Endometrium (tissue), 2 donors: ENCODE results near the gene FSIP1.

Source experiments
- FAIRE-seq: peaks from 2 replicates; lab custom pipeline; 2012; peaks lifted over from hg19 to GRCh38; lab: Jason Lieb, UNC
- donor health status: control.
- donor health status: control.

FSIP1 gene

GRCh38 chr15:39582286-39582976 lies 200.2 kb downstream of the FSIP1 start:
- no peak for FAIRE-seq

GRCh38 chr15:39581793-39582285 lies 200.8 kb downstream of the FSIP1 start:
- no peak for FAIRE-seq

DNA sequence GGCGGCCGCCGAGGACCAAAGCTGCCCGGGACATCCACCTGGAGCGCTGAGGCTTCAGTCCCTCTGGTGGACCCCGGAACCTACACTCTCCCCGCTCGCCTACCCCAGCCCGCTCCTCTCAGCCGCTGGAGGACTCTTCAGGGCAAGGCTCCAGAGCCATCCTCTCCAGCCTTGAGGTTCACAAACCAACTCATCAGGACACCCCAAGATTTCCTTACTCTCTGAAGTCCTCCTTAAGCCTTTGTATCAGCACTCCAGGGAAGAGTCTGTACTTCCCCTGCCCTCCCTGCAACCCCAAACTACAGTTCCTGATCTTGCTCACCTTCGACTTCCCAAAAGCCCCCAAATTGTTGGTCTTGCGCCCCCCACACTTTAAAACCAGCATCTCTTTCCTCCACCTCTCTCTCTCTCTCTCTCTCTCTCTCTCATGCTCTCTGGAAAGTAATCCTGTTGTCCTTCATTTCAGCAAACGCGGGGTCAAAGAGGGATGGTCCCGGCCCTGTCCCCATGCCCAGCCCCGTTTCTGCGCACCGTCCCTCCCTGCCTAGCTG lies 201.3 kb downstream of the FSIP1 start:
- no peak for FAIRE-seq

DNA sequence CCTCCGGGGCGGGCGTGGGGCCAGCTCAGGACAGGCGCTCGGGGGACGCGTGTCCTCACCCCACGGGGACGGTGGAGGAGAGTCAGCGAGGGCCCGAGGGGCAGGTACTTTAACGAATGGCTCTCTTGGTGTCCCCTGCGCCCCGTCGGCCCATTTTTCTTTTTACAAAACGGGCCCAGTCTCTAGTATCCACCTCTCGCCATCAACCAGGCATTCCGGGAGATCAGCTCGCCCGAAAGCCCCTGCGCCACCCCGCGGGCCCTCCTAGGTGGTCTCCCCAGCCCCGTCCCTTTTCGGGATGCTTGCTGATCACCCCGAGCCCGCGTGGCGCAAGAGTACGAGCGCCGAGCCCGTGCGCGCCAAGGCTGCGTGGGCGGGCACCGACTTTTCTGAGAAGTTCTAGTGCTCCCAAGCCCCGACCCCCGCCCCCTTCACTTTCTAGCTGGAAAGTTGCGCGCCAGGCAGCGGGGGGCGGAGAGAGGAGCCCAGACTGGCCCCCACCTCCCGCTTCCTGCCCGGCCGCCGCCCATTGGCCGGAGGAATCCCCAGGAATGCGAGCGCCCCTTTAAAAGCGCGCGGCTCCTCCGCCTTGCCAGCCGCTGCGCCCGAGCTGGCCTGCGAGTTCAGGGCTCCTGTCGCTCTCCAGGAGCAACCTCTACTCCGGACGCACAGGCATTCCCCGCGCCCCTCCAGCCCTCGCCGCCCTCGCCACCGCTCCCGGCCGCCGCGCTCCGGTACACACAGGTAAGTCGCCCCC lies 202.0 kb downstream of the FSIP1 start, which contains the start of gene THBS1:
TSS of gene THBS1 (plus strand) at position 595 of the 757 bp plus-strand sequence. CDS start 779 bp downstream, outside the sequence.
- no peak for FAIRE-seq

GRCh38 chr15:39580117-39580484 lies 202.5 kb downstream of the FSIP1 start:
- FAIRE-seq = peak; percentile 74

DNA sequence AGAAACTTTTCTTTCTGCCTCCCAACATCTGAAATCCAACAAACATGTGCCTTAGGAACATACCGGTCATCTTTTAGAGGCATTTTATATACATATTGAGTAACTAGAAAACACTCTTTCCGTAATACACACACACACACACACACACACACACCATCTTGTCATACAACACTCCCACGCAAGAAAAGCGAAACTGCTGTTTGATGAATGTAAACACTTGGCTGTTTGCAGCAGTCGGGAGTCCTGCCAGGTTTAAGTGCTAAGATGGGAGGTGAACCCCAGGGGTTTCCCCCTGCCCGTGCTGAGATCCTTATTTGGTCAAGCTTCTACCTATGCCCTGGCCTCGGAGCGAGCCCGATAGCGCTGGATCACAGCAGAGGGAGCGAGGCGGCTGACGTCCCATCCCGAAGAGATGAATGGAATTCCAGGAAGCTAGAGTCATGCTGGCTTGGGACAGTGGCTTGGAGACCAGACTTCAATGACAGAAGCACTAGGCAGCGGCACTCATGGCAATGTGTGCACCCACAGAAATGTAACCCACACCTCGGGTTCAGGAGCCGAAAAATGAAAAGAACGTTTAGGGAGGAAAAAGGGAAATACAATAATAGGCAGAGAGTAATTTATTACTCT lies 203.0 kb downstream of the FSIP1 start:
- FAIRE-seq = no peak

GRCh38 chr15:39578851-39579486 lies 203.7 kb downstream of the FSIP1 start:
- FAIRE-seq = no peak

DNA sequence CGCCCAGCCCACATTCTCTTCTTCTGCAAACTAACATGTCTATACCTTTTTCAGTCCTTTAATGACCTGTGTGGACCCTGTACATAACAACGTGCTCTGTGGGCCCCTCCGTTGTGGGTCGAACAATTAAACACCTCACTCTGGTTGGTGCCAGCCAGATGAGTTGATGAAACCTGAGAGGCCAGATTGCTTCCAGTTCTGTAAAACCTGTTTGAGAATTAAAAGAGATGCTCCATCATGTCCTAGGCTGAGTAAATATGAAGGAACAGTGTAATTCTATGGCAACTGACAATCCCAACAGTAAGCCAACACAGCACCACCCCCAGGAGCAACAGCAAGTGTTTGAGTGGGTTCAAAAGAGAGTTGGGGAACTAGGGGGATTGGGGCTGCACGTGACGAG lies 207.5 kb downstream of the FSIP1 start:
- FAIRE-seq = no peak

DNA sequence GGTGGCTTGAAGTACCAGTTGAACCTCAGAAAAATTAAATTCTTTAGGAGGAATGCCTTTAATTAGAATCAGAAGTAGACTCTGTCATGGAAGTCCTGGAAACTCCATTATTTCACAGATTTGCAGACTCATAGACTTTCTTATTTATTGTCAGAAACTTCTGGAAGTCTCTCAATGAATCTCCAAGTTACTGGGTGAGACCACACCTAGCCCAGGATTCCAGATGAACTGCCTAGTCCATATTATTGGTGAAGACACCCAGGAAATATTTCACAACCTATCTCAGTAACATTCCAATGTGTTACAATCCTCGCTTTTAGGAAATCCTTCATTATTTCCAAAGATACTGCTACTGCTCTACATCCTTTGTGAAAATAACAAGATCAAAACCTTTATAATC lies 208.2 kb downstream of the FSIP1 start:
- no peak for FAIRE-seq

GRCh38 chr15:39573844-39574243 lies 208.8 kb downstream of the FSIP1 start:
- no peak for FAIRE-seq

- FAIRE-seq = no peak
Measured at GRCh38 chr15:39573287-39573686, 209.4 kb downstream of the FSIP1 start.

DNA sequence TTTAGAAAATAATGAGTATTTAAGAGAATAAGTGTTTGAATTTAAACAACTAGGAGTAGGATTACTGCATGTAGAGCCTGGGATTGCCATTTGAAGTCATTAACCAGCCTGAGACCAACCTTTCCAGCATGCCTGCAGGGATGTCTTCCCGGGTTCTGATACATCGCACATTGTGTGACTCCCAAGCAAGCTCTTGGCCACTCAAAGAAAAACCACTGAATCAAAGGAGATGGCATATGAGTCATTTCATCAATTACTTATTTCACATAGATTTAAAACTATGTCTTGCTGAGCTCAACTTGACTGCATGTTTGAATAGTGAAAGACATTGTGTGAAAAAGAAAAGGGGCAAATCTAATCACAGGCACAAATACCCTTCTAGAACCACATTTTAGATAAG lies 216.8 kb downstream of the FSIP1 start:
- FAIRE-seq = no peak

DNA sequence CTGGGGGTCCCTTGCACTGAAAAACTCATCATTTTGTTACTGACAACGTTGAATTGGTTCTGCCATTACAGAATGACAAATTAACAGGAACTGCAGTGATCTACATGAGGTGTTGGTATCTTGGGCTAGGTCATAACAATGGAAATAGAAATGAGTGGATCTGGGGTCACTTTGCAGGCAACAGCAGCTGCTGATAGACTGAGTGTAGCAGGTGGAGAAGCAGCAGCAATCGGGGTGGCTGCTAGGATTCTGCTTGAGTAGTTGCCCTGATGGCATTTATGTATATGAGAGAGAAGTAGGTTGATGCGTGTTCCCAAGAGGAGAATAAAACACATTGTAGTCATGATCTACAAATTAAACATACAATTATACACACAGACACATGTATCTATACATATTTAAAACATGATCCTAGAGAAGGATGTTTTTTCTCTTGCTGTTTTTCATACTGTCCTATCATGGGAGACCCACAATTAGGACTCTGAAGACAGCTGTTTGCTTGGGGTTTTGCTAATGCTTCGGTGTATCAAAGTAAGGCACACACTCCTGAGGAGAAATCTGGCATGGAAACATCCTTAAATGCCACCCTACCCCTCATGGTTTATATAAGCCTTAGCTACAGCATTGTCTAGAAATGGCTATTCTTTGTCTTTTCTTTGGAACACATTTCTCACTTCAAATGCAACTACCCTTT lies 217.5 kb downstream of the FSIP1 start:
- no peak for FAIRE-seq

- FAIRE-seq = no peak
Measured at GRCh38 chr15:39558421-39558820, 224.2 kb downstream of the FSIP1 start.

DNA sequence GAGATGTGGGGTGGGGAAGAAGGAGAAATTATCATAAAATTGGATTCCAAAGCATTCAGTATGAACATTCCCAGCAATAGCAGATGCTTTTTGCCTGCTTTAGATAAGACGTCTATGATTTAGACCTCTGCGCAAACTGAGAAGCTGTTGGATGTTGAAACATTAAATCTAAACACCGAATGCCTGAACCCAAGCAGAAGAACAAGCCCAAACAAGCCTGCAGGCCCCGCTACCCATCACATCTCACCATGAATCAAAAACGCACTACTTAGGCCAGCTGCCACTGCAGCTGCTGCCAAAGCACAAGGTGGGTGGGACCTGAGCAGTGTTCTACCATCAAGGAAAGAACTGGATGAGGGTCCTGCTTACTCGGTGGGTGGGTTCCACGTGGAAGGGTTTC lies 226.2 kb downstream of the FSIP1 start:
- no peak for FAIRE-seq

GRCh38 chr15:39555885-39556284 lies 226.8 kb downstream of the FSIP1 start:
- no peak for FAIRE-seq

- FAIRE-seq = no peak
Measured at GRCh38 chr15:39554746-39555387, 227.8 kb downstream of the FSIP1 start.

GRCh38 chr15:39553947-39554693 lies 228.5 kb downstream of the FSIP1 start:
- FAIRE-seq = peak; percentile 76

DNA sequence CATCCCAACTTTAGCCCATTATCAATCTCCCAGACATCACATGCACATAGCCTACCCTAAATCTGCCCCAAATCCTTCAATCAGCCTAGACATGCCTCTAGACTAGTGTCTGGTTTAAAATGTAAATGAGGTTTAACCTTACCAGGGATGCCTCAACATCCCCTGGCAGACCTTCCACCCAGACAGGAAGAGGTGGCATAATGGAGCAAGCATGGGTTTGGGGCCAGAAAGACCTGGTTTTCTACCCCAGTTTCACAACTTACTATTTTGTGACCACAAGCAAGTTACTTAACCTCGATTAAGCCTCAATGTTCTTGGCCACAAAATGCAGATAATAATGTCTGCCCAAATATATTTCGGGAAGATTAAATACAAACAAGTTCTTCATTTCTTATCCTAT lies 230.1 kb downstream of the FSIP1 start:
- FAIRE-seq = no peak

DNA sequence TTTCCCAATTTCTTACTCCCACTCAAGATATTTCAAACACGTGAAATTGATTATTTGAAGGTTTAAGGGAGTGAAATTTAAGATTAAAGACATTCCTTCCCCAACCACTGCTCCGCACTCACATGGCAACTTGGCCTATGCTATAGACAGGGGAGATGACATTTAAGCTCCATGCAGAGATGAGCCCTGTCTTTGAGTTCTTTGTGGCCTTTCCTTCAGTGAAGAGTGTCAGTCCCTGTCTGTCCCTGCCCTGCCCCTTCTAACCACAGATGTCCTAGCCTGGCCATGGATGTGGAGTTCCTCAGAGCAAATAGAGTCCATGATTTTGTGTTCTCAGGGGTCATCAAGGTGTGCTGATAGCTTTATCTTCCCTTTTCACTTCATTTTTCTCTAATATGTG lies 231.2 kb downstream of the FSIP1 start:
- no peak for FAIRE-seq
